Neural progenitor cell (in vitro differentiated cells): ENCODE data around the gene ZNF211. TPM values are rescaled to one million over a fixed set of nuclear protein-coding genes. Genes with fewer than 3 reads are reported as not detected.

ENCODE experiments used
- DNase-seq: peaks from one replicate; pipeline ENCODE4 v3.0.0-alpha.2; 2016; ENCODE audit warnings: low spot score
- H2AFZ ChIP-seq: fragments of 200-600 bp; sonication (generic); replicated peaks from 2 replicates; pipeline ENCODE4 v1.6.1; 2016; ENCODE audit warnings: antibody characterized with exemption
- H3F3A ChIP-seq: fragments of 200-600 bp; sonication (generic); 2 replicates; pipeline ENCODE4 v1.6.1; 2016; ENCODE audit warnings: antibody characterized with exemption, low read depth
- H3K27ac ChIP-seq: fragments of 200-600 bp; sonication (generic); 2 replicates; pipeline ENCODE4 v1.5.1; 2016; ENCODE audit warnings: mild to moderate bottlenecking
- H3K27me3 ChIP-seq: fragments of 200-600 bp; sonication (generic); 2 replicates; pipeline ENCODE4 v1.6.1; 2016; ENCODE audit warnings: mild to moderate bottlenecking, moderate library complexity
- H3K36me3 ChIP-seq: fragments of 200-600 bp; sonication (generic); 2 replicates; pipeline ENCODE4 v1.5.1; 2016
- H3K4me1 ChIP-seq: fragments of 200-600 bp; sonication (generic); 2 replicates; pipeline ENCODE4 v1.6.1; 2016; ENCODE audit warnings: mixed run types
- H3K4me2 ChIP-seq: fragments of 200-600 bp; sonication (generic); 2 replicates; pipeline ENCODE4 v1.6.1; 2016
- H3K4me3 ChIP-seq: fragments of 200-600 bp; sonication (generic); 2 replicates; pipeline ENCODE4 v1.5.1; 2016
- H3K79me2 ChIP-seq: fragments of 200-600 bp; sonication (generic); 2 replicates; pipeline ENCODE4 v1.6.1; 2016; ENCODE audit warnings: low read depth
- H3K9ac ChIP-seq: fragments of 200-600 bp; sonication (generic); 2 replicates; pipeline ENCODE4 v1.6.1; 2016
- H3K9me3 ChIP-seq: fragments of 200-600 bp; sonication (generic); 2 replicates; pipeline ENCODE4 v1.5.1; 2016; ENCODE audit warnings: low read depth
- H4K20me1 ChIP-seq: fragments of 200-600 bp; sonication (generic); 2 replicates; pipeline ENCODE4 v1.6.1; 2016; ENCODE audit warnings: low read depth
- H3K27ac Mint-ChIP-seq: 3 replicates; pipeline ENCODE4 v1.8.0; 2021; ENCODE audit warnings: mixed read lengths
- H3K27me3 Mint-ChIP-seq: 2 replicates; pipeline ENCODE4 v1.8.0; 2022; ENCODE audit warnings: low read depth, mild to moderate bottlenecking, inconsistent platforms, moderate library complexity, mixed read lengths; ENCODE audit not compliant: insufficient read depth
- H3K36me3 Mint-ChIP-seq: 3 replicates; pipeline ENCODE4 v1.8.0; 2021; ENCODE audit warnings: mixed read lengths
- H3K4me1 Mint-ChIP-seq: 3 replicates; pipeline ENCODE4 v1.8.0; 2021; ENCODE audit warnings: mixed read lengths
- H3K4me3 Mint-ChIP-seq: 3 replicates; pipeline ENCODE4 v1.8.0; 2021; ENCODE audit warnings: mild to moderate bottlenecking, moderate library complexity, mixed read lengths
- H3K9me3 Mint-ChIP-seq: 3 replicates; pipeline ENCODE4 v1.8.0; 2020; ENCODE audit warnings: mixed read lengths
- CTCF ChIP-seq: fragments of 200-600 bp; sonication (generic); IDR thresholded peaks from 2 replicates; pipeline ENCODE4 v1.5.1; 2017; ENCODE audit warnings: antibody characterized with exemption, mild to moderate bottlenecking
- EZH2 ChIP-seq: fragments of 200-600 bp; sonication (generic); IDR thresholded peaks from 2 replicates; pipeline ENCODE4 v1.6.1; 2017; ENCODE audit warnings: antibody characterized with exemption, mild to moderate bottlenecking, moderate library complexity
- EZH2phosphoT487 ChIP-seq: fragments of 200-600 bp; sonication (generic); IDR thresholded peaks from 2 replicates; pipeline ENCODE4 v1.6.1; 2017; ENCODE audit warnings: antibody characterized with exemption
- total RNA-seq: library from RNA; depleted of rRNA; stranded (reverse); fragments of >200 nt; gene quantifications from 2 replicates; pipeline ENCODE4 v1.2.3, GENCODE V29; 2015; ENCODE audit warnings: low replicate concordance

The ZNF211 gene
- 27.0 and 42.1 TPM in 2 replicates for total RNA-seq

GRCh38 chr19:57632987-57633831 is at the start of gene ZNF211:
ZNF211 (plus strand) TSS chr19:57633168; CDS start chr19:57633347, 179 bp downstream.
- Mint-ChIP-seq H3K9me3 (peaks cover 48% of the 10 kb centered on the region), H3K4me1 (peaks cover 18% of the 10 kb centered on the region), H3K4me3 (peak within 1 kb of the TSS; percentile 93), H3K36me3 (peaks cover 64% of the 10 kb centered on the region), H3K27ac (peak within 1 kb of the TSS; percentile 12), H3K27me3 (peaks cover 3% of the 10 kb centered on the region)
- H3F3A ChIP-seq, result no peaks in the 10 kb centered on the region
- TF ChIP-seq EZH2 (no peak), CTCF (no peak)
- no peak within 1 kb of the TSS for H3K27ac ChIP-seq
- no peaks in the 10 kb centered on the region for H4K20me1 ChIP-seq
- H3K4me3 ChIP-seq, result peak within 1 kb of the TSS; percentile 78
- peaks cover 22% of the 10 kb centered on the region for H3K79me2 ChIP-seq
- H3K4me2 ChIP-seq, result peak within 1 kb of the TSS; percentile 84
- H3K9ac ChIP-seq, result peak within 1 kb of the TSS; percentile 82
- H3K4me1 ChIP-seq, result peaks cover 6% of the 10 kb centered on the region
- peak within 1 kb of the TSS; percentile 75 for H2AFZ ChIP-seq
- DNase-seq, result peak; percentile 99
- H3K27me3 ChIP-seq, result no peaks in the 10 kb centered on the region
- H3K36me3 ChIP-seq, result peaks cover 30% of the 10 kb centered on the region
- peaks cover 15% of the 10 kb centered on the region for H3K9me3 ChIP-seq

GRCh38 chr19:57583521-57584416 is 49.2 kb upstream of the ZNF211 start, which contains the start of gene ZIK1:
ZIK1 (plus strand) TSS chr19:57584145; CDS start chr19:57584357, 212 bp downstream.
- Mint-ChIP-seq H3K4me3 (peak within 1 kb of the TSS; percentile 99), H3K36me3 (peaks cover 52% of the 10 kb centered on the region), H3K27me3 (peaks cover 26% of the 10 kb centered on the region), H3K4me1 (peaks cover 9% of the 10 kb centered on the region), H3K9me3 (peaks cover 78% of the 10 kb centered on the region), H3K27ac (peak within 1 kb of the TSS; percentile 96)
- Histone ChIP-seq H2AFZ (peak within 1 kb of the TSS; percentile 98), H3K36me3 (peaks cover 33% of the 10 kb centered on the region), H3F3A (no peaks in the 10 kb centered on the region), H3K4me1 (peaks cover 4% of the 10 kb centered on the region), H3K79me2 (peaks cover 45% of the 10 kb centered on the region), H3K4me3 (peak within 1 kb of the TSS; percentile 92), H3K27ac (no peak within 1 kb of the TSS), H4K20me1 (no peaks in the 10 kb centered on the region), H3K27me3 (no peaks in the 10 kb centered on the region), H3K4me2 (peak within 1 kb of the TSS; percentile 92), H3K9ac (peak within 1 kb of the TSS; percentile 89), H3K9me3 (peaks cover 27% of the 10 kb centered on the region)
- peak; percentile 99 for DNase-seq
- peak; percentile 16 for TF ChIP-seq CTCF
- TF ChIP-seq EZH2, result no peak

GRCh38 chr19:57587529-57587928 is 45.4 kb upstream of the ZNF211 start:
- TF ChIP-seq EZH2, result no peak
- TF ChIP-seq CTCF, result no peak
- TF ChIP-seq EZH2phosphoT487, result no peak
- H3K4me1 Mint-ChIP-seq, result peaks cover 9% of the 10 kb centered on the region
- no peak for DNase-seq
- H3K27me3 Mint-ChIP-seq, result peaks cover 19% of the 10 kb centered on the region
- H3K4me1 ChIP-seq, result peaks cover 4% of the 10 kb centered on the region
- no peak overlapping the region for H3K27ac ChIP-seq
- no peak overlapping the region for H3K9ac ChIP-seq
- H3K9me3 ChIP-seq, result peaks cover 50% of the 10 kb centered on the region
- no peaks in the 10 kb centered on the region for H3K27me3 ChIP-seq
- H4K20me1 ChIP-seq, result no peaks in the 10 kb centered on the region
- H3K36me3 Mint-ChIP-seq, result peaks cover 81% of the 10 kb centered on the region
- H3K4me3 Mint-ChIP-seq, result no peak overlapping the region
- no peak overlapping the region for H2AFZ ChIP-seq
- no peak overlapping the region for H3K4me3 ChIP-seq
- peaks cover 66% of the 10 kb centered on the region for H3K36me3 ChIP-seq
- H3F3A ChIP-seq, result peaks cover 15% of the 10 kb centered on the region
- H3K9me3 Mint-ChIP-seq, result peaks cover 91% of the 10 kb centered on the region
- H3K79me2 ChIP-seq, result peaks cover 45% of the 10 kb centered on the region
- no peak overlapping the region for H3K4me2 ChIP-seq
- H3K27ac Mint-ChIP-seq, result no peak overlapping the region
